Aorta (tissue), 5 donors: ENCODE results near the gene NOX3. TPM values are rescaled to one million over a fixed set of nuclear protein-coding genes. Genes with fewer than 3 reads are reported as not detected.
A peak's percentile ranks its signal among the peaks of the same experiment; 100 is the strongest.
"Not testable (repeated sequence)": the region's sequence is repeated elsewhere in the genome, so short reads cannot be mapped to it uniquely, and the experiment has no call there.

Experiments
- ATAC-seq: fragments of 200-7000 bp; cut with Tn5 transposase; one replicate; pipeline ENCODE4 v1.9.1; 2022; ENCODE audit warnings: moderate library complexity; ENCODE audit not compliant: low FRiP score
- DNase-seq, 2 donors: peaks; one replicate each; pipeline ENCODE4 v3.0.0-alpha.2; 2020
- H3K27ac ChIP-seq, 2 donors: one replicate each; pipeline ENCODE4 v1.5.1; 2013; ENCODE audit warnings: low read length in 2 of 2, mild to moderate bottlenecking in 2 of 2, moderate library complexity in 2 of 2, control low read depth in 1 of 2, inconsistent platforms in 1 of 2, low read depth in 1 of 2
- H3K27me3 ChIP-seq, 2 donors: one replicate each; pipeline ENCODE4 v1.6.1; 2013; ENCODE audit warnings: control low read depth in 1 of 2, low read length in 1 of 2, mild to moderate bottlenecking in 1 of 2, moderate library complexity in 1 of 2; ENCODE audit not compliant: insufficient read depth in 2 of 2, control insufficient read depth in 1 of 2
- H3K36me3 ChIP-seq, 2 donors: one replicate each; pipeline ENCODE4 v1.6.1; 2013; ENCODE audit warnings: control low read depth in 1 of 2, low read length in 1 of 2, mild to moderate bottlenecking in 1 of 2; ENCODE audit not compliant: insufficient read depth in 2 of 2, control insufficient read depth in 1 of 2
- H3K4me1 ChIP-seq, 2 donors: one replicate each; pipeline ENCODE4 v1.6.1; 2013; ENCODE audit warnings: low read length in 2 of 2, control low read depth in 1 of 2, mild to moderate bottlenecking in 1 of 2, moderate library complexity in 1 of 2; ENCODE audit not compliant: insufficient read depth in 2 of 2, control insufficient read depth in 1 of 2
- H3K4me3 ChIP-seq, 2 donors: one replicate each; pipeline ENCODE4 v1.5.1; 2013; ENCODE audit warnings: low read length in 2 of 2, control low read depth in 1 of 2, mild to moderate bottlenecking in 1 of 2
- H3K9me3 ChIP-seq: one replicate; pipeline ENCODE4 v1.6.1; 2013; ENCODE audit warnings: mild to moderate bottlenecking, low read length; ENCODE audit not compliant: control insufficient read depth
- WGBS, 2 donors: extraction: QIAGEN DNeasy Blood & Tissue Kit; methylation state at CpG; one replicate each; pipeline ENCODE4 v1.1.7; 2013; 5-methylcytosine and 5-hydroxymethylcytosine counted together
- intact Hi-C, 2 donors: fragments of 100-400 bp; cut with DNase I; formaldehyde crosslinking; loops; one replicate each; pipeline versions ENCODE4 v1.14.2 to v1.15.0; 2022
- polyA plus RNA-seq, 2 donors: library from polyadenylated mRNA; stranded (reverse); fragments of 200-250 nt; gene quantifications; one replicate each; pipeline ENCODE4 v1.2.3, GENCODE V29; 2013
- total RNA-seq, 2 donors: library from RNA; stranded (reverse); fragmentation: NEBNext Ultra II Directional; extraction: Animal tissue kit (Norgen Biotek cat#: 25700); gene quantifications; one replicate each; pipeline ENCODE4 v1.2.1, GENCODE V29; 2021
- donor health status: healthy with polysubstance abuse.
- donor health status: Bipolar disorder and iron deficiency.
- donor health status: DM: no; HTN: no; CAD: no.
- donor health status: DM: no; HTN: no; CAD: no.
- donor health status: DM: yes; HTN: yes; CAD: no.

NOX3 gene
- total and polyA plus RNA-seq, 4 donors: not detected

DNA sequence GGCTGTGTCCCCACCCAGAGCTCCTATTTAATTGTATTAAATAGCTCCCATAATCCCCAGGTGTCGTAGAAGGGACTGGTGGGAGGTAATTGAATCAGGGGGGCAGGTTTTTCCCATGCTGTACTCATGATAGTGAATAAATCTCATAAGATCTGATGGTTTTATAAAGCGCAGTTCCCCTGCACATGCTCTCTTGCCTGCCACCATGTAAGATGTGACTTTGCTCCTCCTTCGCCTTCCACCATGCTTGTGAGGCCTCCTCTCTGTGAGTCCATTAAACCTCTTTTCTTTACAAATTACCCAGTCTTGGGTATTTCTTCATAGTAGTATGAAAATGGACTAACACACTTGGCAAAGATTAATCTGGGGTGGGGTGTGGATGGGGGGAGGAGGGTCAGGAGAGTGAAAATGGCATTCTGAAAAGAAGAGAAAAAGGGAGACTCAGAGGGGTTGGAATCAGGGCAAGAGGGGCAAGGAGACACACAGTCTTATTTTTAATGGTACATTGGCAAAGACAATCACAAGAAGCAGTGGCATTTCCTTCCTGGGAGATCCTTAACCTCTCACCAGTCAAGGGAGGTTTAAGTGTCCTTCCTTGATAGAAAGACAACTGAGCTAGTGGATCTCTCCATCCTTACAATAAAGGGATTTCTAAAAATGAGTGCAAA lies 37.5 kb upstream of the NOX3 start:
- peak overlapping the region; percentile 31 to 95 for H3K27ac ChIP-seq
- DNase-seq: no peak
- no peak for ATAC-seq
- no peaks in the 10 kb centered on the region for H3K36me3 ChIP-seq
- H3K9me3 ChIP-seq: no peaks in the 10 kb centered on the region
- no peaks in the 10 kb centered on the region for H3K27me3 ChIP-seq
- peaks cover 0 to 18% of the 10 kb centered on the region in 2 donors for H3K4me1 ChIP-seq
- H3K4me3 ChIP-seq: no peak overlapping the region
- WGBS, 2 donors: 96 to 97% methylated on average over 3 of the region's 3 CpGs
- intact Hi-C loops: loop anchor here (1.0 to 10.0 kb wide), 2 partner anchors 36 to 78 kb away; no protein-coding TSS in a partner anchor

- peaks cover 0 to 18% of the 10 kb centered on the region in 2 donors for H3K4me1 ChIP-seq
- H3K4me3 ChIP-seq: no peak overlapping the region
- intact Hi-C loops: loop anchor here in 1 of 2 donors (10.0 kb wide), 1 partner anchor 77 kb away; no protein-coding TSS in a partner anchor
- no peak for DNase-seq
- peak overlapping the region in 1 of 2 donors; percentile 95 for H3K27ac ChIP-seq
- H3K9me3 ChIP-seq: no peaks in the 10 kb centered on the region
- ATAC-seq: no peak
- WGBS, 2 donors: 89% methylated on average over 2 of the region's 2 CpGs
- no peaks in the 10 kb centered on the region for H3K36me3 ChIP-seq
- H3K27me3 ChIP-seq: no peaks in the 10 kb centered on the region
These were observed 36.6 kb upstream of the NOX3 start for GRCh38 chr6:155492061-155492735.

DNA sequence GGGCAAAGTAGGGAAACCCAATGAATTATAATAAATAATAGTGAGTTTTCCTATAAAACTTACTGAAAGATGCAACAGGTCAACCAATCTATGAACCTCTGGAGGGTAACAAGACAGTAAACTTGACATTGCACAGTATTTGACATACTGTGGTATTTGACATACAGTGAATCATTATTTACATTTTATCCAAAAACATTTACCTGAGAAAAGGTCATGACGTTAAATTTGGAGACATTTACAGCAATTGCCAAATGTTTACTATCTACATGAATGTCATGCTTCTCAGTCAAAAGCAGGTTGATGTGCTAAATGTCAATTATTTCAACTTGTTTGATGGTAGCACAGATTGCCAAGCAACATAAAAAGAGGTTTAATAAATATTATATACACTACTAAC lies 35.8 kb upstream of the NOX3 start:
- Histone ChIP-seq H3K27ac (no peak overlapping the region), H3K27me3 (no peaks in the 10 kb centered on the region), H3K4me3 (no peak overlapping the region), H3K36me3 (no peaks in the 10 kb centered on the region), H3K9me3 (no peaks in the 10 kb centered on the region), H3K4me1 (peaks cover 0 to 18% of the 10 kb centered on the region in 2 donors)
- DNase-seq (no peak), ATAC-seq (no peak)
- intact Hi-C loops: loop anchor here in 1 of 2 donors (10.0 kb wide), 1 partner anchor 77 kb away; no protein-coding TSS in a partner anchor
- WGBS, 2 donors: 90% methylated on average over 1 of the region's 1 CpG

- H3K9me3 ChIP-seq, H3K4me3 ChIP-seq, intact Hi-C loops, H3K27ac ChIP-seq, H3K27me3 ChIP-seq, H3K36me3 ChIP-seq, DNase-seq, ATAC-seq: not testable (repeated sequence)
- peaks cover 0 to 11% of the 10 kb centered on the region in 2 donors for H3K4me1 ChIP-seq
- WGBS, 2 donors: 96 to 98% methylated on average over 6 of the region's 6 CpGs
These were observed 32.6 kb upstream of the NOX3 start for GRCh38 chr6:155488197-155488596.

DNA sequence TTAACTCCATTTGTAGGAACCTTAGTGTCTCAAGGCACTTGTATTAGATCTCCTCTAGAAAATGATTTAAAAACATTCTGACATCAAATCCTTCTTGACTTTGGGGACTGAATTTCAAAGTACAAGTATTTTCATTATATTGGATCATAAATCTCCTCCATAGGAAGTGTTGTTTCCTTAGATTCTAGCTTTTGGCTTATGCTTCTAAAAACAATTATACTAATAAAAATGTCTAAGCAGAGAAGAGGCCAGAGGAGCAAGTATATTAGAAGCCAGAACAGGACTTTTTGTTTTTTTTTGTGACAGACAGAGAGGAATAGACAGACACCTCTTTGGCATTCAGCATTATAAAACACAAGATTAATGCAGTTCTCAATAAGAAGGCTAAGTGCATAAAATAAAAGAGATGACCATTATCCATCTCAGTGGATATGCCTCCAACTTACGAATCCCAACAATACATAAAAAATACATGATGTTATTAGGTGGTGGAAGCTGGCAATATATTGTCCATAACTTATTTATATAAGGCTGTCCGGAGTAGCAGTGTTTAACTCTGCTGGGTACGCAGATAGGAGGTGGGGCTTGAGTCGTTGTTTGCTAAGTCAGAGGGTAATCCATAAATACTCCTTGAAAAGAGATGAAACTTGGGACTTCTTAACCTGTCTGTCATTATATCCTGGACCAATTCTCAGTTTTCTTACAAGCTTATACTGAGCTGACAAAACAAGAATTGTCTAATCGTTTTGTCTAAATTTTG lies 31.9 kb upstream of the NOX3 start:
- intact Hi-C loops: no loop called here
- no peak overlapping the region for H3K27ac ChIP-seq
- no peaks in the 10 kb centered on the region for H3K36me3 ChIP-seq
- H3K4me1 ChIP-seq: peaks cover 0 to 7% of the 10 kb centered on the region in 2 donors
- H3K27me3 ChIP-seq: no peaks in the 10 kb centered on the region
- no peak for DNase-seq
- WGBS, 2 donors: 79 to 81% methylated on average over 5 of the region's 5 CpGs
- H3K4me3 ChIP-seq: no peak overlapping the region
- no peaks in the 10 kb centered on the region for H3K9me3 ChIP-seq
- ATAC-seq: no peak

DNA sequence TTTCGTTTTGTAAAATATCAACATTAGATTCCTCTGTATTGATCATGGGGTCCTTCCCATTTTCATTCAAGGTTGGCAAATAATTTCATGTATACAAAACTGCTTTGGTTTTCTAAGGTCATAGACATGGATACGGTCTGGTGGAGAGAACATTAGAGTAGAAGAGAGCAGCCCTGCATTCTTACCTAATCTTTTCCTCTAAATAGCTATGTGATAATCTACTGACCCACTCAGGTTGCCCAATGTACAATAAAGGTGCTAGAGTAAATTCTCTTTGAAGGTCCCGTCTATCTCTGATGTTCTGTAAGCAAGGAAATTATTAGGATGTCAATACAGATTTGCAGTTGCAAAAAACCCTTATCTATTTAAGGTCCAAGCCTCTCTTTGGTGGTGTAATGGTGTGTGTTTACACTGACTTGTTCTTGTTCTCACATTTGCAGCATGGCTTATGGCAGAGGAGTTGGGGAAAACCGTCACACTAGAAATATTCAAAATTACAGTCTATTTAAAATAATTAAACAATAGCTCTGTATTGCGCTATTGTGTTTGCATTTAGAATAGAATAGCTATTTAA lies 31.2 kb upstream of the NOX3 start:
- Histone ChIP-seq H3K27ac (no peak overlapping the region), H3K27me3 (no peaks in the 10 kb centered on the region), H3K36me3 (no peaks in the 10 kb centered on the region), H3K4me1 (peaks cover 0 to 1% of the 10 kb centered on the region in 2 donors), H3K4me3 (no peak overlapping the region), H3K9me3 (no peaks in the 10 kb centered on the region)
- DNase-seq (no peak), ATAC-seq (no peak)
- 95 to 96% methylated on average over 5 of the region's 5 CpGs for WGBS, 2 donors
- intact Hi-C loops: no loop called here

- Histone ChIP-seq H3K4me1 (no peaks in the 10 kb centered on the region), H3K9me3 (no peaks in the 10 kb centered on the region), H3K4me3 (no peak overlapping the region), H3K36me3 (no peaks in the 10 kb centered on the region), H3K27ac (no peak overlapping the region), H3K27me3 (no peaks in the 10 kb centered on the region)
- ATAC-seq (no peak), DNase-seq (no peak)
- 87 to 94% methylated on average over 4 of the region's 4 CpGs for WGBS, 2 donors
- intact Hi-C loops: no loop called here
These were observed 30.1 kb upstream of the NOX3 start for GRCh38 chr6:155485756-155486155.

- Histone ChIP-seq H3K27me3 (no peaks in the 10 kb centered on the region), H3K36me3 (no peaks in the 10 kb centered on the region), H3K27ac (no peak overlapping the region), H3K4me1 (no peaks in the 10 kb centered on the region), H3K9me3 (no peaks in the 10 kb centered on the region), H3K4me3 (no peak overlapping the region)
- no peak for ATAC-seq
- no peak for DNase-seq
- intact Hi-C loops: no loop called here
- 32 to 47% methylated on average over 1 of the region's 1 CpG for WGBS, 2 donors
These were observed 28.2 kb upstream of the NOX3 start for GRCh38 chr6:155483858-155484257.
